Neuronal stem cell (in vitro differentiated cells): ENCODE measurements around the gene IL5RA.

Source experiments
- DNase-seq: peaks from one replicate; pipeline ENCODE4 v3.0.0-alpha.2; 2013; ENCODE audit warnings: low spot score
- H2AFZ ChIP-seq: one replicate; pipeline ENCODE4 v1.6.1; 2013; ENCODE audit warnings: mild to moderate bottlenecking, low read length, inconsistent platforms
- H2AK5ac ChIP-seq: 2 replicates; pipeline ENCODE4 v1.6.1; 2013; ENCODE audit warnings: low read depth, mild to moderate bottlenecking, inconsistent platforms, low read length, moderate library complexity, mixed read lengths
- H2BK120ac ChIP-seq: 2 replicates; pipeline ENCODE4 v1.6.1; 2013; ENCODE audit warnings: low read depth, mild to moderate bottlenecking, inconsistent platforms, low read length, moderate library complexity, mixed read lengths
- H2BK12ac ChIP-seq: one replicate; pipeline ENCODE4 v1.6.1; 2013; ENCODE audit warnings: low read length, inconsistent platforms
- H2BK15ac ChIP-seq: 2 replicates; pipeline ENCODE4 v1.6.1; 2013; ENCODE audit warnings: mild to moderate bottlenecking, low read length, inconsistent platforms, mixed read lengths
- H2BK5ac ChIP-seq: one replicate; pipeline ENCODE4 v1.6.1; 2013; ENCODE audit warnings: inconsistent platforms, mild to moderate bottlenecking, low read length, moderate library complexity
- H3K14ac ChIP-seq: one replicate; pipeline ENCODE4 v1.6.1; 2013; ENCODE audit warnings: low read length, inconsistent platforms
- H3K18ac ChIP-seq: 2 replicates; pipeline ENCODE4 v1.6.1; 2013; ENCODE audit warnings: low read length, inconsistent platforms
- H3K23ac ChIP-seq: 2 replicates; pipeline ENCODE4 v1.6.1; 2013; ENCODE audit warnings: low read depth, mild to moderate bottlenecking, mixed read lengths, low read length, inconsistent platforms; ENCODE audit not compliant: poor library complexity
- H3K27ac ChIP-seq: replicated peaks from 3 replicates; pipeline ENCODE4 v1.5.1; 2013; ENCODE audit warnings: low read length, inconsistent platforms
- H3K27me3 ChIP-seq, 3 experiments: 2 replicates each; pipeline ENCODE4 v1.6.1; 2013; ENCODE audit warnings: low read length in 3 of 3, mild to moderate bottlenecking in 2 of 3, inconsistent platforms in 1 of 3, low read depth in 1 of 3, mixed read lengths in 1 of 3, moderate library complexity in 1 of 3; ENCODE audit not compliant: control insufficient read depth in 3 of 3, insufficient read depth in 3 of 3
- H3K36me3 ChIP-seq, 2 donors: replicated peaks in 1 of 2; 2 replicates each; pipeline ENCODE4 v1.6.1; 2013; ENCODE audit warnings: low read length in 2 of 2; ENCODE audit not compliant: control insufficient read depth in 2 of 2, insufficient read depth in 2 of 2
- H3K4ac ChIP-seq: 2 replicates; pipeline ENCODE4 v1.6.1; 2013; ENCODE audit warnings: inconsistent platforms, mild to moderate bottlenecking, low read length, moderate library complexity
- H3K4me1 ChIP-seq, 2 donors: 1 replicate in 1 of 2; 2 replicates in 1 of 2; pipeline ENCODE4 v1.6.1; 2013; ENCODE audit warnings: low read length in 2 of 2, low read depth in 1 of 2; ENCODE audit not compliant: control insufficient read depth in 2 of 2, insufficient read depth in 1 of 2
- H3K4me2 ChIP-seq: one replicate; pipeline ENCODE4 v1.6.1; 2013; ENCODE audit warnings: mild to moderate bottlenecking, low read length, inconsistent platforms; ENCODE audit not compliant: insufficient read depth, poor library complexity, severe bottlenecking
- H3K4me3 ChIP-seq, 2 donors: 2 replicates each; pipeline ENCODE4 v1.5.1; 2013; ENCODE audit warnings: low read length in 2 of 2, mild to moderate bottlenecking in 2 of 2, inconsistent platforms in 1 of 2, moderate library complexity in 1 of 2
- H3K79me1 ChIP-seq: one replicate; pipeline ENCODE4 v1.6.1; 2013; ENCODE audit warnings: low read depth, mild to moderate bottlenecking, inconsistent platforms, low read length, moderate library complexity
- H3K9ac ChIP-seq: one replicate; pipeline ENCODE4 v1.6.1; 2013; ENCODE audit warnings: mild to moderate bottlenecking, low read depth, low read length, inconsistent platforms; ENCODE audit not compliant: poor library complexity
- H3K9me3 ChIP-seq, 2 donors: replicated peaks in 1 of 2; 2 replicates each; pipeline versions ENCODE3 to v1.6.1; 2013; ENCODE audit warnings: low read length in 2 of 2, mild to moderate bottlenecking in 2 of 2, inconsistent platforms in 1 of 2, low read depth in 1 of 2, mixed read lengths in 1 of 2, moderate library complexity in 1 of 2; ENCODE audit not compliant: control insufficient read depth in 2 of 2, insufficient read depth in 1 of 2
- H4K8ac ChIP-seq: one replicate; pipeline ENCODE4 v1.6.1; 2013; ENCODE audit warnings: low read depth, mild to moderate bottlenecking, inconsistent platforms, low read length, moderate library complexity
- H4K91ac ChIP-seq: one replicate; pipeline ENCODE4 v1.6.1; 2013; ENCODE audit warnings: low read length, low read depth, mild to moderate bottlenecking, inconsistent platforms; ENCODE audit not compliant: poor library complexity
- WGBS, 2 donors: extraction: QIAGEN DNeasy Blood & Tissue Kit; methylation state at CpG; one replicate each; pipeline ENCODE4 v1.1.7; 2013; ENCODE audit warnings: missing lambda C conversion rate in 2 of 2, mixed read lengths in 1 of 2; ENCODE audit not compliant: insufficient read length in 2 of 2, insufficient replicate concordance in 1 of 2; ENCODE audit errors: extremely low coverage in 2 of 2; 5-methylcytosine and 5-hydroxymethylcytosine counted together

IL5RA gene

DNA sequence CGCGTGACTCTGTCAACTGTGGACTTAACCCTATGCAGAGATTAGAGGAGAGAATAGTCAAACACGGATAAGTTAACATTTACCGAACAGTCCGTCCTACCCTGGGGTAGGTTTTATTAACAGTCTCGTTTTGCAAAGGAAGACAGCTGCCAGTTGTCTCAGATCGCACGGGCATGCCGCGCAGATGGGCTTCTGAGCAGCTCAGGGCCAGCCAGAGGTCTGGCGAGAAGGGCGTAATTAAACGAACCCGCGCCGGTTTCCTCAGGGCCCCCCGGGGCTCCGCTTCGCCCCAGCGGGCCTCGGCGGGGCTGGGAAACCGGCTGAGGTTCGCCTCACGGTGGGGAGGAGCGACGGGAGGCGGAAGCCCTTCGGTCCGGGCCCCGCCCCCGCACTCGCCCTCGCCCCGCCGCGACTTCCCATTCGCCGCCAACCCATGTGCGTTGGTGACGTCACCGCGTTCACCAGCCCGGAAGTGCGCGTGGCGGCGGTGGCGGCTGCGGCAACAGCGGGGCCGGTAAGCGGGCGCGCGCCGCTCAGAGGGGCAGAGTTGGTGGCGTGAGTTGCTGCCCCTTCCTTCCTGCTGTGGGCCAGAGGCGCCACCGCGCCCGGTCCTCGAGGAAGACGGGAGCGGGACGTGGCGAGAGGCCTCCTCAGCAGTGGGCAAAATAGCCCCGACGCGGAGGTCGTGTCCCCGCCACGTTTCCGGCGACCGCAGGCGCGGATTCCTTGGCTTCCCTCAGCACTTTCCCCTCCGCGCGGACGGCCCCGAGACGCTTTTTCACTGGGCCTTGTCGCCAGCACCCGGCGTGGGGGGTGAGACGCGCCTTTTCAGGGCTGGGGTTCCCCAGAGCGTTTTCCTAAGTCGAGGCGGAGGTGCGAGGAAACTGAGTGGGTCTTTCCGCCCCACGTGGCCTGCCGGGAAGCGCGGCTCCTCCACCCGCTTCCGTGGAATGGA lies 16.6 kb upstream of the IL5RA start, which contains the start of gene TRNT1:
Gene TRNT1 (plus strand): TSS at position 464 of the 955 bp plus-strand sequence. CDS start 2,101 bp downstream, outside the sequence.
- Histone ChIP-seq H3K36me3 (peaks cover 8 to 29% of the 10 kb centered on the region in 2 donors), H2BK120ac (no peak within 1 kb of the TSS), H2AK5ac (peak within 1 kb of the TSS; percentile 70), H3K4me1 (peaks cover 2 to 4% of the 10 kb centered on the region in 2 donors), H2BK12ac (peak within 1 kb of the TSS; percentile 46), H3K4me3 (peak within 1 kb of the TSS; percentile 92 to 93), H2BK15ac (no peak within 1 kb of the TSS), H3K9ac (peak within 1 kb of the TSS; percentile 100), H3K18ac (peak within 1 kb of the TSS; percentile 97), H3K4me2 (peak within 1 kb of the TSS; percentile 85), H2AFZ (peak within 1 kb of the TSS; percentile 92), H3K14ac (peak within 1 kb of the TSS; percentile 63), H2BK5ac (peak within 1 kb of the TSS; percentile 91), H3K4ac (no peak within 1 kb of the TSS), H3K23ac (peak within 1 kb of the TSS; percentile 99), H3K79me1 (peaks cover 10% of the 10 kb centered on the region), H3K9me3 (peaks cover 0 to 15% of the 10 kb centered on the region in 2 donors), H4K8ac (peak within 1 kb of the TSS; percentile 65), H4K91ac (no peak within 1 kb of the TSS), H3K27me3 (no peaks in the 10 kb centered on the region), H3K27ac (peak within 1 kb of the TSS; percentile 55)
- DNase-seq: peak; percentile 90
- WGBS, 2 donors: no CpG with 5 or more reads among the region's 100 CpGs

DNA sequence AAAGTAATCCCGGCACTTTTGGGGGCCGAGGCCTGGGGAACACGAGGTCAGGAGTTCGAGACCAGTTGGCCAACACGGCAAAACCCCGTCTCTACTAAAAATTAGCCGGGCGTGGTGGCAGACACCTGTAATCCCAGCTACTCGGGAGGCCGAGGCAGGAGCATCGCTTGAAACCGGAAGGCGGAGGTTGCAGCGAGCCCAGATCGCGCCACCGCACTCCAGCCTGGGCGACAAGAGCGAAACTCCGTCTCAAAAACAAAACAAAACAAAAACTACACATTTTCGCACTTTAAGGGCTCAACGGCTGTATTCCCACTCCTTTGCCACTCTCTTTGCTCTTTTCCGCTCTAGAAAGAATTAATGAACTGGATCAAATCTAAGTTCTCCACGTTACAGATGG lies 15.8 kb upstream of the IL5RA start:
- no peak overlapping the region for H2BK5ac ChIP-seq
- no peak overlapping the region for H3K14ac ChIP-seq
- H2BK12ac ChIP-seq: no peak overlapping the region
- no peak overlapping the region for H4K8ac ChIP-seq
- peak overlapping the region in 1 of 2 donors; percentile 93 for H3K4me3 ChIP-seq
- no peak overlapping the region for H3K23ac ChIP-seq
- H3K4me1 ChIP-seq: peaks cover 2 to 4% of the 10 kb centered on the region in 2 donors
- peak overlapping the region; percentile 85 for H3K4me2 ChIP-seq
- H3K79me1 ChIP-seq: peaks cover 10% of the 10 kb centered on the region
- H2AFZ ChIP-seq: peak overlapping the region; percentile 92
- H3K27ac ChIP-seq: no peak overlapping the region
- no peak overlapping the region for H2BK15ac ChIP-seq
- DNase-seq: no peak
- no peak overlapping the region for H2BK120ac ChIP-seq
- H2AK5ac ChIP-seq: no peak overlapping the region
- no peak overlapping the region for H4K91ac ChIP-seq
- H3K36me3 ChIP-seq: peaks cover 6 to 25% of the 10 kb centered on the region in 2 donors
- no peak overlapping the region for H3K18ac ChIP-seq
- peaks cover 0 to 9% of the 10 kb centered on the region in 2 donors for H3K9me3 ChIP-seq
- no CpG with 5 or more reads among the region's 24 CpGs for WGBS, 2 donors
- H3K4ac ChIP-seq: no peak overlapping the region
- H3K9ac ChIP-seq: no peak overlapping the region
- no peaks in the 10 kb centered on the region for H3K27me3 ChIP-seq

DNA sequence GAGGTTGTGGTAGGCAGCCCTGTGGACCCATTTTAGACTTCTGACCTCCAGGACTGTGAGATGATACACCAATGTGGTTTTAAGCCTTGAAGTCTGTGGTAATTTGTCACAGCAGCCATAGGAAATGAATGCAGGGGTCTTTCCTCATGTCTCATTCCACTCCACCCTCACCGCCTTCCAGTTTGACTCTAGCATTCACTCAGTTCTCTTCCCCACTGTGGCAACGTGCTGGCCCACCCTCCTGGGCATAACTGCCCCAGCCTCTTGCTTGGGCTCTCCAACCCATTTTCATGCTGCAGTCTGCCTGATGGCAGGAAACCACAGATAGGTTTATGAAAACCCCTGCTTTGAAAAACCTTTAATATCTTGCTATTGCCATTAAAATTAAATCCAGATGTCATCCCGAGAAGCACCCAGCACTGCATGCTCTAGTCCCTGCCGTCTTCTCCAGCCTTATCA lies 9.2 kb upstream of the IL5RA start:
- Histone ChIP-seq H3K27ac (no peak overlapping the region), H2BK15ac (no peak overlapping the region), H3K9ac (no peak overlapping the region), H3K18ac (no peak overlapping the region), H3K23ac (no peak overlapping the region), H2AFZ (no peak overlapping the region), H4K91ac (no peak overlapping the region), H3K9me3 (no peaks in the 10 kb centered on the region), H3K4me2 (no peak overlapping the region), H3K36me3 (no peaks in the 10 kb centered on the region), H2BK12ac (no peak overlapping the region), H3K14ac (no peak overlapping the region), H3K4ac (no peak overlapping the region), H2AK5ac (no peak overlapping the region), H2BK5ac (no peak overlapping the region), H3K79me1 (no peaks in the 10 kb centered on the region), H2BK120ac (no peak overlapping the region), H3K4me1 (no peaks in the 10 kb centered on the region), H3K27me3 (peaks cover 0 to 3% (median 0%) of the 10 kb centered on the region in 3 experiments), H4K8ac (no peak overlapping the region), H3K4me3 (no peak overlapping the region)
- no peak for DNase-seq
- WGBS, 2 donors: no CpG with 5 or more reads among the region's 4 CpGs

DNA sequence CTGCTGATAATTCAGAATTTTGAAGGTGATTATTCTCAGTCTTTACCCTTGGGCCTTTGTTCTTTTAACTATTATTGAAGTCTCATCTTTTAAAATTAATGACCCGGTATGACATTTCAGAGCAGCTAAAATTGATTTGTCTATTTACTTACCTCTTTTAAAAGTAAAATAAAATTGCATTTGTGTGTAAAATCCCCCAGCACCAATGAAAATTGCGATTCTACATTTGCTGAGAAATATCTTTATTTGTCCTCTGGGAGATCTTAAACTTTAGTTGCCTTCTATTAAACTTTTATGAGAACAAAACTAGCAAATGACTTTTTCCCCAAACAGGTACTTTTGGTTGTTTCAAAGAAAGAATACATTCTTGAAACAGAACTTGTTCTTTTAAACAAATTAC lies 7.5 kb upstream of the IL5RA start:
- no peaks in the 10 kb centered on the region for H3K36me3 ChIP-seq
- H2AFZ ChIP-seq: no peak overlapping the region
- no peak overlapping the region for H3K9ac ChIP-seq
- H3K14ac ChIP-seq: no peak overlapping the region
- no peak overlapping the region for H3K27ac ChIP-seq
- no peak for DNase-seq
- H3K4me3 ChIP-seq: no peak overlapping the region
- no peaks in the 10 kb centered on the region for H3K4me1 ChIP-seq
- H3K18ac ChIP-seq: no peak overlapping the region
- H3K4me2 ChIP-seq: no peak overlapping the region
- no peak overlapping the region for H4K8ac ChIP-seq
- H4K91ac ChIP-seq: no peak overlapping the region
- peaks cover 0 to 3% (median 0%) of the 10 kb centered on the region in 3 experiments for H3K27me3 ChIP-seq
- no peak overlapping the region for H2BK120ac ChIP-seq
- WGBS, 2 donors: no CpG with 5 or more reads among the region's 2 CpGs
- H2BK15ac ChIP-seq: no peak overlapping the region
- no peak overlapping the region for H3K23ac ChIP-seq
- no peak overlapping the region for H3K4ac ChIP-seq
- H3K79me1 ChIP-seq: no peaks in the 10 kb centered on the region
- no peaks in the 10 kb centered on the region for H3K9me3 ChIP-seq
- H2AK5ac ChIP-seq: no peak overlapping the region
- H2BK5ac ChIP-seq: no peak overlapping the region
- H2BK12ac ChIP-seq: no peak overlapping the region
